NCI-H2107 treated with DMSO at 0.1 percent for 48 hours (cell line): ENCODE data around the gene MCTP1.
"Not testable (repeated sequence)": the region's sequence is repeated elsewhere in the genome, so short reads cannot be mapped to it uniquely, and the experiment has no call there.

ENCODE experiments used
- DNase-seq: peaks from one replicate; lab custom pipeline; 2025; ENCODE audit not compliant: unreplicated experiment; lab: John Stamatoyannopoulos, UW

MCTP1 gene

GRCh38 chr5:94832685-94833084 lies 452.2 kb downstream of the MCTP1 start:
- DNase-seq = peak; percentile 54

- no peak for DNase-seq
Observed at GRCh38 chr5:94830520-94830919, 454.4 kb downstream of the MCTP1 start.

GRCh38 chr5:94828222-94828621 lies 456.7 kb downstream of the MCTP1 start:
- not testable (repeated sequence) for DNase-seq

- DNase-seq = no peak
Observed at GRCh38 chr5:94820488-94820887, 464.4 kb downstream of the MCTP1 start.

- no peak for DNase-seq
Observed at GRCh38 chr5:94818904-94819303, 466.0 kb downstream of the MCTP1 start.

- DNase-seq = peak; percentile 56
Observed at GRCh38 chr5:94815313-94816039, 469.4 kb downstream of the MCTP1 start.

GRCh38 chr5:94812232-94812631 lies 472.7 kb downstream of the MCTP1 start:
- no peak for DNase-seq

- DNase-seq = no peak
Observed at GRCh38 chr5:94811331-94811730, 473.6 kb downstream of the MCTP1 start.

GRCh38 chr5:94810877-94811276 lies 474.0 kb downstream of the MCTP1 start:
- DNase-seq = no peak

GRCh38 chr5:94810281-94810680 lies 474.6 kb downstream of the MCTP1 start:
- no peak for DNase-seq

GRCh38 chr5:94808497-94808896 lies 476.4 kb downstream of the MCTP1 start:
- DNase-seq = no peak

GRCh38 chr5:94807985-94808384 lies 476.9 kb downstream of the MCTP1 start:
- DNase-seq = peak; percentile 24

GRCh38 chr5:94802450-94802849 lies 482.4 kb downstream of the MCTP1 start:
- DNase-seq = no peak

- no peak for DNase-seq
Observed at GRCh38 chr5:94796586-94796985, 488.3 kb downstream of the MCTP1 start.

GRCh38 chr5:94793816-94794198 lies 491.1 kb downstream of the MCTP1 start:
- no peak for DNase-seq

GRCh38 chr5:94793113-94793815 lies 491.6 kb downstream of the MCTP1 start:
- DNase-seq = no peak

- DNase-seq = no peak
Observed at GRCh38 chr5:94791829-94792228, 493.1 kb downstream of the MCTP1 start.

GRCh38 chr5:94788527-94788926 lies 496.4 kb downstream of the MCTP1 start:
- DNase-seq = no peak

GRCh38 chr5:94784536-94785505 lies 500.1 kb downstream of the MCTP1 start:
- no peak for DNase-seq

GRCh38 chr5:94782383-94782782 lies 502.5 kb downstream of the MCTP1 start:
- peak; percentile 84 for DNase-seq

GRCh38 chr5:94779684-94780083 lies 505.2 kb downstream of the MCTP1 start:
- DNase-seq = no peak
